RWPE2 (cell line): ENCODE measurements around the gene SERPINB1.

Experiments
- ATAC-seq: fragments of 200-7000 bp; cut with Tn5 transposase; 3 replicates; pipeline ENCODE4 v1.9.1; 2021; ENCODE audit warnings: low read depth
- DNase-seq: peaks from one replicate; pipeline ENCODE4 v3.0.0-alpha.2; 2020; ENCODE audit warnings: low spot score
- H3K27ac ChIP-seq: fragments of 450-650 bp; 2 replicates; pipeline ENCODE4 v1.5.1; 2017; ENCODE audit warnings: mild to moderate bottlenecking; ENCODE audit not compliant: poor library complexity, severe bottlenecking
- H3K27me3 ChIP-seq: fragments of 250-450 bp; sonication (Bioruptor Pico); 2 replicates; pipeline ENCODE4 v1.5.1; 2021; ENCODE audit warnings: mild to moderate bottlenecking, moderate library complexity; ENCODE audit not compliant: insufficient read depth, poor library complexity, severe bottlenecking
- H3K36me3 ChIP-seq: fragments of 250-450 bp; sonication (Bioruptor Pico); 2 replicates; pipeline ENCODE4 v1.5.1; 2020; ENCODE audit warnings: low read depth, mild to moderate bottlenecking, moderate library complexity
- H3K4me1 ChIP-seq: fragments of 250-450 bp; sonication (Bioruptor Pico); 2 replicates; pipeline ENCODE4 v1.5.1; 2021; ENCODE audit warnings: mild to moderate bottlenecking, moderate library complexity; ENCODE audit not compliant: insufficient read depth, poor library complexity, severe bottlenecking
- H3K4me3 ChIP-seq: fragments of 250-450 bp; sonication (Bioruptor Pico); 2 replicates; pipeline ENCODE4 v1.5.1; 2021; ENCODE audit warnings: mild to moderate bottlenecking, moderate library complexity; ENCODE audit not compliant: severe bottlenecking
- H3K9me3 ChIP-seq: fragments of 250-450 bp; sonication (Bioruptor Pico); 2 replicates; pipeline ENCODE4 v1.5.1; 2021; ENCODE audit warnings: mild to moderate bottlenecking, moderate library complexity; ENCODE audit not compliant: severe bottlenecking
- TF ChIP-seq, protein P1 (sequence below): fragments of 450-650 bp; IDR thresholded peaks from one replicate; pipeline ENCODE4 v1.5.1; 2017; ENCODE audit warnings: mild to moderate bottlenecking, moderate library complexity; ENCODE audit not compliant: poor library complexity, severe bottlenecking

The SERPINB1 gene

DNA sequence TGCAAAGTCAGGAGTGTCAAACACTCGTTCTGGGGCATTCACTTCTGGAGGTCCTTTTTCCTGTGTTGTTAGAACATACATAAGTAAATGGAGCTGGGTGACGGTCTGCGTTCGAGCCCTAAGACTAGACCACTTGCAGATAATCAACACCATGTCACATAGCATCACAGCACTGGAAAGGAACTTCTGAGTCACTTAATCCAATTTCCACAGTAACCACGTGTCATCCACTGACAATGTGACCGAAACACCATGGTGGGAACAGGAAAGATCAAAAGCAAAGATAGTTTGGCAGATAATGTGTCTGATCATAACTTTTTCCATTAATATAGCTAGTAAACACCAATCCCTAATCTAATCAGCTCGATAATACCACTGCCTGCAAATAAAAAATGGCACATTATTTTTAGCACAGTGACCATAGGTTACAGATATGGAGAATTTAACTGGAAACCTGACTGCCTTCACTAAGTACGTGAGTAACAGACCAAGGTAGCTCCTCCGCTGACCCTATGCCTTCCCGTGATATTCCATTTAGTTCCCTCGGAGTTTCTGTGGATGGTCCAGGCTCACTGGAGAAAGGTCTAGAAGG is 41.6 kb downstream of the SERPINB1 start:
- Histone ChIP-seq H3K4me3 (no peak overlapping the region), H3K4me1 (no peaks in the 10 kb centered on the region), H3K27ac (no peak overlapping the region), H3K9me3 (no peaks in the 10 kb centered on the region), H3K36me3 (no peaks in the 10 kb centered on the region), H3K27me3 (no peaks in the 10 kb centered on the region)
- TF ChIP-seq, protein P1, sequence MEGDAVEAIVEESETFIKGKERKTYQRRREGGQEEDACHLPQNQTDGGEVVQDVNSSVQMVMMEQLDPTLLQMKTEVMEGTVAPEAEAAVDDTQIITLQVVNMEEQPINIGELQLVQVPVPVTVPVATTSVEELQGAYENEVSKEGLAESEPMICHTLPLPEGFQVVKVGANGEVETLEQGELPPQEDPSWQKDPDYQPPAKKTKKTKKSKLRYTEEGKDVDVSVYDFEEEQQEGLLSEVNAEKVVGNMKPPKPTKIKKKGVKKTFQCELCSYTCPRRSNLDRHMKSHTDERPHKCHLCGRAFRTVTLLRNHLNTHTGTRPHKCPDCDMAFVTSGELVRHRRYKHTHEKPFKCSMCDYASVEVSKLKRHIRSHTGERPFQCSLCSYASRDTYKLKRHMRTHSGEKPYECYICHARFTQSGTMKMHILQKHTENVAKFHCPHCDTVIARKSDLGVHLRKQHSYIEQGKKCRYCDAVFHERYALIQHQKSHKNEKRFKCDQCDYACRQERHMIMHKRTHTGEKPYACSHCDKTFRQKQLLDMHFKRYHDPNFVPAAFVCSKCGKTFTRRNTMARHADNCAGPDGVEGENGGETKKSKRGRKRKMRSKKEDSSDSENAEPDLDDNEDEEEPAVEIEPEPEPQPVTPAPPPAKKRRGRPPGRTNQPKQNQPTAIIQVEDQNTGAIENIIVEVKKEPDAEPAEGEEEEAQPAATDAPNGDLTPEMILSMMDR, result no peak
- no peak for DNase-seq
- no peak for ATAC-seq

- Histone ChIP-seq H3K9me3 (no peaks in the 10 kb centered on the region), H3K36me3 (no peaks in the 10 kb centered on the region), H3K4me3 (no peak overlapping the region), H3K4me1 (peaks cover 9% of the 10 kb centered on the region), H3K27ac (no peak overlapping the region), H3K27me3 (no peaks in the 10 kb centered on the region)
- DNase-seq, result no peak
- no peak for ATAC-seq
- TF ChIP-seq, protein P1, result no peak
Measured at GRCh38 chr6:2798586-2799134, 43.0 kb downstream of the SERPINB1 start.

DNA sequence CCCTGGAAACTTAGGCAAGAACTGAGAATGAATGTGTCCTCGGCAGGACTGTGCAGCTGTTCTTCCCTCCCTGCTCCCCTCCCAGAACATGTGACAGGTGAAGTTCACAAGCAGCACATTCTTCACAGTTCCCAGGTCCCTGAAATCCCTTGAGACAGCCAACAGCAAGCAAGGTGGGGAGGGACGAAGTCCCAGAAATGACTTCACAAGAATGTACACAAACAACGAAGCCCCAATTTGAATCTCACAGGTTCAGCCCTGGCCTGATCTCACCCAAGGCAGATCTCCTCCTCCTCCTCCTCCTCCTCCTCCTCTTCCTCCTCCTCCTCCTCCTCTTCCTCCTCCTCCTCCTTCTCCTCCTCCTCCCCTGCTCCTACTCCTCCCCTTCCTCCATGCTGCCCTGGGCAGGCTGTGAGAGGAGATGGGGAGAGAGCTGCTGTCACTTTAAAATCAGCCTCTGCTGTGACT is 44.1 kb downstream of the SERPINB1 start:
- ATAC-seq (no peak), DNase-seq (no peak)
- no peak overlapping the region for H3K27ac ChIP-seq
- no peaks in the 10 kb centered on the region for H3K27me3 ChIP-seq
- no peak overlapping the region for H3K4me3 ChIP-seq
- H3K9me3 ChIP-seq, result no peaks in the 10 kb centered on the region
- TF ChIP-seq, protein P1, result no peak
- H3K36me3 ChIP-seq, result no peaks in the 10 kb centered on the region
- H3K4me1 ChIP-seq, result peaks cover 14% of the 10 kb centered on the region

GRCh38 chr6:2796861-2797260 is 44.8 kb downstream of the SERPINB1 start:
- DNase-seq, result no peak
- no peaks in the 10 kb centered on the region for H3K9me3 ChIP-seq
- no peak overlapping the region for H3K27ac ChIP-seq
- H3K4me1 ChIP-seq, result peaks cover 14% of the 10 kb centered on the region
- H3K27me3 ChIP-seq, result no peaks in the 10 kb centered on the region
- TF ChIP-seq, protein P1, result no peak
- no peak overlapping the region for H3K4me3 ChIP-seq
- ATAC-seq, result no peak
- H3K36me3 ChIP-seq, result no peaks in the 10 kb centered on the region

DNA sequence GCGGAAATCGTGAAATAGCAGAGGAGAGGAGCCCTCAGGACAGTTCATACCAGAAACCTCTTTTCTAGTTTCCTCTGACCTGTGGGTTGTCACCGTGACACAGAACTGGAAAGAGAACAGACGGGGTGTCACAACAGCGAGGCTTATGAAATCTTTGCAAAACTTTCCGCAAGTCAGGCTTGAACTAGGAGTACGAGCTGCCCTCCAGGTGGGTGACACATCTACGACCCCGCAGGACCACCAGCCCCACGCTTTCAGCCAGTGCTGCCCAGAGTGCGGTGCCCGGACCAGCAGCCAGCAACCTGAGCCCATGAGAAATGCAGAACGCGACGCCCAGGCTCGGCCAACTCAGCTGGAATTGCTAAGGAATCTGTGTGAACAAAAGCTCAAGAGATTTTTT is 45.7 kb downstream of the SERPINB1 start:
- H3K4me1 ChIP-seq, result peaks cover 19% of the 10 kb centered on the region
- no peak overlapping the region for H3K4me3 ChIP-seq
- DNase-seq, result no peak
- TF ChIP-seq, protein P1, result no peak
- no peak overlapping the region for H3K27ac ChIP-seq
- no peaks in the 10 kb centered on the region for H3K27me3 ChIP-seq
- ATAC-seq, result no peak
- no peaks in the 10 kb centered on the region; the same call in 1 of the 2 replicates for H3K36me3 ChIP-seq
- H3K9me3 ChIP-seq, result no peaks in the 10 kb centered on the region
